ENCODE results near the gene LCE4A. TPM values are rescaled to one million over a fixed set of nuclear protein-coding genes. Genes with fewer than 3 reads are reported as not detected.
"Not testable (repeated sequence)": the region's sequence is repeated elsewhere in the genome, so short reads cannot be mapped to it uniquely, and the experiment has no call there.

Gene LCE4A, protein sequence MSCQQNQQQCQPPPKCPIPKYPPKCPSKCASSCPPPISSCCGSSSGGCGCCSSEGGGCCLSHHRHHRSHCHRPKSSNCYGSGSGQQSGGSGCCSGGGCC
- not detected for total RNA-seq

DNA sequence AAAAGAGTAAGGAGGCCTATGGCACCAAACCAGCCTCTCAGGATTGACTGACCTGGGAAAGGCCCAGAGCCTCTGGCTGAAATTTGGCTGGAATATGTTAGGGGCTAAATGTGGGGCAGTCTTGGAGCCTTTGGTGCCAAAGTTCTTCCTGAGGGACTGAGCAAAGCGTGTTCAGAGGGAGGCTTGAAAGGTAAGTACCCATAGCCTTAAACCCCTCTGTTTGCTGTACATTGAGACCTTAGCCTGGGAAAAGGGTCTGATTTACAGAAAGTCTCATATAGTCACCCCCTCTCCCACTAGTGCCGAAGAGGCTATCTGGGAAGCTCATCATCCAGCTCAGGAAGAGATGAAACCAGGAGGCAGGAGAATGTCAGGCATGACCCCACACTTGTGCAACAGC, at the start of gene LCE4A:
Gene LCE4A (plus strand): TSS at position 301 of the 400 bp plus-strand sequence. CDS start 916 bp downstream, outside the sequence.
- no peak for DNase-seq (ENCODE audit: low spot score in 2 of 2)
- FAIRE-seq = no peak

DNA sequence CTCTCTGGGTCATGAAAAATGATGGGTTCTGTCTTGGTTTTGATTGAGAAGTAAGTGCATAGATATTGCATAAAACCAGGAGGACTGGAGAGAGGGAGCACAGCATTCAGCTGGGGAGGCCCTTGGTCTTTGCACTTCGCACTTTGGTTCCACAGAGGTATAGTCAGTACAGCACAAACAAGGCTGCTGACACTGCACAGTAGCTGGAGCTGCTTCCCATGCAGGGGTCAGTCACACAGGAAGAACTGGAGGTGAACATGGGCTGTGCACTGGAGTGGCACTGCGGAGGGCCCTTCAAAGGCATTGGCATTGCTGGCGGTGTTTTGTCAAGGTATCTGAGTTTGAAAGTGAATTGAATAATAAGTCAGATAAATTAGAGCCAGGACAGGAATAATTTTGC, 49.3 kb upstream of the LCE4A start:
- DNase-seq (ENCODE audit: low spot score in 2 of 2) = no peak
- FAIRE-seq = no peak

- DNase-seq (ENCODE audit: low spot score in 2 of 2) (no peak), FAIRE-seq (no peak)
Measured at GRCh38 chr1:152663098-152663497, 44.9 kb upstream of the LCE4A start, which contains the start of gene LCE2D. Gene LCE2D, plus strand, starts transcription at chr1:152663380. Its CDS starts 726 bp downstream, at chr1:152664106.

GRCh38 chr1:152666171-152666570, 41.8 kb upstream of the LCE4A start:
- DNase-seq (ENCODE audit: low spot score in 2 of 2); FAIRE-seq: not testable (repeated sequence)

- DNase-seq (ENCODE audit: low spot score in 2 of 2) = peak in 1 of 2 donors; percentile 15
- FAIRE-seq = no peak
Measured at GRCh38 chr1:152667648-152668047, 40.3 kb upstream of the LCE4A start.

- FAIRE-seq (no peak), DNase-seq (ENCODE audit: low spot score in 2 of 2) (no peak)
Measured at GRCh38 chr1:152673016-152673415, 34.9 kb upstream of the LCE4A start.

- not testable (repeated sequence) for FAIRE-seq; DNase-seq (ENCODE audit: low spot score in 2 of 2)
Measured at GRCh38 chr1:152674983-152675382, 33.0 kb upstream of the LCE4A start, which contains the start of gene LCE2C. Gene LCE2C, plus strand, starts transcription at chr1:152675279. Its CDS starts 737 bp downstream, at chr1:152676016.

DNA sequence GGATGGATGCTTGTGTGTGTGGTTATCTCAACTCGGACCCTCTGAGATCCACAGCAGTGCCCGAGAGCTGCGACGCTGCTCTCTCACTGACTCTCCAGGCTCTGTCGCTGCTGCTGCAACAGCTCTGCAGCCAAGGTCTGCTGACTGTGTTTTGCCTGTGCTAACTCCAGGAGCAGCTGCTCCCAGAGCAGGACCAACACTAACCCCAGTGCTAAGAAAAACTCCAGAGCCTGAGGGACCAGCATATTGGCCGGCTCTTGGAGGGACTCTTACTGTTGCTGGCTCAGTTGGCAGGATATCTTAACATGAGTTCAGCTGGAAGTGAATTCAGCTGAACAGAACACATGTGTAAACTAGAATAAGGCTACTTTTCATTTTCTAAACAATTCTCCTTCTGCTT, 28.5 kb upstream of the LCE4A start:
- no peak for FAIRE-seq
- no peak for DNase-seq (ENCODE audit: low spot score in 2 of 2)

- DNase-seq (ENCODE audit: low spot score in 2 of 2) (no peak), FAIRE-seq (no peak)
Measured at GRCh38 chr1:152681616-152682015, 26.3 kb upstream of the LCE4A start.

- FAIRE-seq = no peak
- no peak for DNase-seq (ENCODE audit: low spot score in 2 of 2)
Measured at GRCh38 chr1:152683846-152684245, 24.1 kb upstream of the LCE4A start.

GRCh38 chr1:152685823-152686222, 22.1 kb upstream of the LCE4A start, which contains the start of gene LCE2B:
Gene LCE2B, plus strand, starts transcription at chr1:152686123. Its CDS starts 721 bp downstream, at chr1:152686844.
- FAIRE-seq; DNase-seq (ENCODE audit: low spot score in 2 of 2): not testable (repeated sequence)

DNA sequence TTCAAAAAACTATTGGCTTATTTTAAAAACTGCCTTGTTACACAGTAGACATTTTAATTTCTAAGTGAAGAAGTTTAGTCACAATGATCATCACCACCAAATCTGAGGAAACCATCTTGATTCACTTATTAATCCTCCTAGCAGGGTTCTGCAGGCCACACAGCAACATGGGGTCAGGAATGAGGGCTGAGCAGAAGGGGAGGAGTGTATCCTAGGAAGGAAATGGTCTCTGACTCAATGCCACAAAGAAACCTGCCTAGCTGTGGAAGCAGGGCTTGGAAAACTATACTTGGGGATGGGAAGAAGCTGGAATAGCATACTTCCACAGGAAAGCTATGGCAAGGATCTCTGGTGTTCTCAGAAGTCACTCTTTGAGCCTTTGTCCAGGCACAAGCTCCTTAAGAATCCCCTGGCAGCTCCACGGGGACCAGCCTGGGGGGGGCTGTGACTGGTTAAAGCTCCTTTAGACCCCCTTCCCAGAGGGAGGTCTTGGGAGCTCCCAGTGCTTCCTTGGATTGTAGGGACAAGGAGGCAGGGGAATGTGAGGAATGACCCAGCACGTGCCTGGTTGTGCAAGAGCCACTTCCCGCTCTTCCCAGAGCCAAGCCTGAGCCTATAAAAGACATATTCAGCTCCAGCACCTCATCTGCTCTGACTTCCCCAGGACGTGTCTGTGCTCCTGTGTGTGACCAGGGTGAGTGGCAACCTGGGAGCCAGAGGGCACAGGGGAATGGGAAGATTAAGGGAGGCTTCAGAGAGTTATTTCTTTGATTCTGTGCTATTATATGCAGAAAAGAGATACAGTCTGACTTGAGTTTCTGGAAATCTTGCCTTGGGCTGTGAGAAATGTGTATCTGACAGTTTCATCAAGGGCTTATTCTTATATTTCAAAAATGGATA, 10.0 kb upstream of the LCE4A start, which contains the start of gene LCE2A:
Gene LCE2A (plus strand): TSS at position 645 of the 900 bp plus-strand sequence. CDS start 557 bp downstream, outside the sequence.
- DNase-seq (ENCODE audit: low spot score in 2 of 2) = no peak
- no peak for FAIRE-seq

- no peak for FAIRE-seq
Measured at GRCh38 chr1:152699746-152700145, 8.2 kb upstream of the LCE4A start.

GRCh38 chr1:152718238-152718637, 10.3 kb downstream of the LCE4A start:
- FAIRE-seq (no peak), DNase-seq (ENCODE audit: low spot score in 2 of 2) (no peak)

More at GRCh38 chr1:152699746-152700145, 8.2 kb upstream of the LCE4A start:
- DNase-seq (ENCODE audit: low spot score in 2 of 2) = no peak

GRCh38 chr1:152725261-152725660, 17.3 kb downstream of the LCE4A start:
- FAIRE-seq (no peak), DNase-seq (ENCODE audit: low spot score in 2 of 2) (no peak)

DNA sequence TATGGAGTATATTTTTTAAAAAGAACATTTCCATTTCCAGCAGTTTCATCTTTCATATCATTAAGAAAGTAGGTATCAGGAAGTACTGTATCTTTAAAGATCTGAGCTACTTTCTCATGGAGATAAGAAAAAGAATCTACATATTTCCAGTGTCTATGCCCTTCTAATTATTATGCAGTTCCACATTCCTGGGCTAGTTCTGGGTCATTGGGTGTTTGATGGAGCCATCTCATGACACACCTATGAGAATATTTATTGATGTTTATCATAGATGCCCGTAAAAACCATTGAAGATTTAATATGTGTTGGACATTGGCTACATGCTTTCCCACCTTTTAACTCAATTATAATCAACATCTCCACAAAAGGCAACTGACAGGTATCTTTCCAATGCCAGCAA, 21.0 kb downstream of the LCE4A start:
- FAIRE-seq (no peak), DNase-seq (ENCODE audit: low spot score in 2 of 2) (no peak)

GRCh38 chr1:152735648-152736047, 27.7 kb downstream of the LCE4A start:
- no peak for DNase-seq (ENCODE audit: low spot score in 2 of 2)
- no peak for FAIRE-seq

DNA sequence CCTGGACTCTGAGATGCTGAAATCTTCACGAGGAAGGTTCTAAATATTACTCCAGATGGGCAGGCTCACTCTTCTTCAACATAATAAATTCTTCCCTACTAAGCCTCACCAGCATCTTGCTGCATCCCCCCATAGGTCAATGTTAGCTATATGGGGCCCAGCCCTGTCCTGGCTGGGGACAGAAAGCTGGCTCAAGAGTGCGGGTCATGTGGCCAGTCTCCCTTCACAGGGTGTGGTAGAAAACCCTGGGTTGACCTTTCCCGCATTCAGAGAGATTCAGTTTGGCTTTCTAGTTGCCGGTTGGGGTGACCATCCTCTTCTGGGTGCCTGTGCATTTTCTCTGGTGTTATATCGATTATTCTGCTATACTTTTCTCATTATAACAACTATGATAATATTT, 30.0 kb downstream of the LCE4A start:
- no peak for FAIRE-seq
- no peak for DNase-seq (ENCODE audit: low spot score in 2 of 2)

GRCh38 chr1:152739841-152740240, 31.9 kb downstream of the LCE4A start:
- no peak for FAIRE-seq
- no peak for DNase-seq (ENCODE audit: low spot score in 2 of 2)

DNA sequence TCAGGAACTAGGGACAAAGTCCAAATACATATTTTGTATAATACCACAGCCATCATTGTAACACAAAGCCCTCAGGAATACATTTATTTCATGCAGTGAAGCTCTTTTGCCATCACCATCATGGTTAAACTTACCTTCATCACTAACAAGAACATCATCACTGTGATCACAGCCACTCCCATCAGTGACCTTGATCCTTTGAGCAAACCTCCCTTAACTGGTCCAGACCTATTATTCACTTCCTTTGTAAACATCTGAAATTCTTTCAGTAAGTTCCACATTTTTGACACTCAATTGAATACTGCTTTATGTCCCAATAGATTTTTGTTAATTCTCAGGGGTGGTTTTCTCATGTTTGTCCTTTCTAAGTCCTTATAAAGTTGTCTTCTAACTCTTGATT, 33.7 kb downstream of the LCE4A start:
- no peak for FAIRE-seq
- DNase-seq (ENCODE audit: low spot score in 2 of 2) = no peak

GRCh38 chr1:152743371-152744145, 35.6 kb downstream of the LCE4A start:
- no peak for DNase-seq (ENCODE audit: low spot score in 2 of 2)
- FAIRE-seq = no peak

All from frontal cortex (tissue), 4 donors.